Left renal cortex interstitium (tissue), 4 donors: ENCODE measurements around the gene DNHD1. TPM values are rescaled to one million over a fixed set of nuclear protein-coding genes. Genes with fewer than 3 reads are reported as not detected.

ENCODE experiments used
- DNase-seq, 4 donors: peaks; one replicate each; pipeline ENCODE4 v3.0.0-alpha.2; 2013; ENCODE audit warnings: low read depth in 4 of 4, low spot score in 2 of 4, missing footprints in 1 of 4
- polyA plus RNA-seq, 4 donors: library from polyadenylated mRNA; unstranded; fragments of 120-200 nt; gene quantifications; one replicate each; pipeline ENCODE4 v1.2.1, GENCODE V29; 2013; ENCODE audit not compliant: insufficient read length in 4 of 4

Gene DNHD1
- 10 to 100 TPM in 2 of 4 donors, 1 to 10 TPM in 2; 4.1 to 14.4 (median 9.3) TPM for polyA plus RNA-seq

- DNase-seq, result no peak
These were observed at the start of gene DNHD1 for GRCh38 chr11:6497069-6497839. TSS of gene DNHD1 (plus strand) at chr11:6497280. CDS start at chr11:6498216, 936 bp downstream.

- no peak for DNase-seq
These were observed 48.5 kb upstream of the DNHD1 start for GRCh38 chr11:6448574-6448973.

GRCh38 chr11:6452219-6452618 is 44.9 kb upstream of the DNHD1 start:
- no peak for DNase-seq

GRCh38 chr11:6453152-6453551 is 43.9 kb upstream of the DNHD1 start:
- DNase-seq, result no peak

- peak in 1 of 4 donors; percentile 25 for DNase-seq
These were observed 42.0 kb upstream of the DNHD1 start for GRCh38 chr11:6455070-6455469.

GRCh38 chr11:6456361-6457073 is 40.6 kb upstream of the DNHD1 start:
- no peak for DNase-seq

- no peak for DNase-seq
These were observed 39.3 kb upstream of the DNHD1 start for GRCh38 chr11:6457581-6458320.

- no peak for DNase-seq
These were observed 38.6 kb upstream of the DNHD1 start for GRCh38 chr11:6458352-6459098.

GRCh38 chr11:6459099-6459450 is 38.0 kb upstream of the DNHD1 start:
- no peak for DNase-seq

GRCh38 chr11:6468712-6469495 is 28.2 kb upstream of the DNHD1 start:
- peak; percentile 75 to 94 (median 86) for DNase-seq

- no peak for DNase-seq
These were observed 27.5 kb upstream of the DNHD1 start for GRCh38 chr11:6469599-6469998.

GRCh38 chr11:6472934-6473333 is 24.1 kb upstream of the DNHD1 start:
- DNase-seq, result no peak

- peak; percentile 52 to 81 (median 76) for DNase-seq
These were observed 23.3 kb upstream of the DNHD1 start, which contains the start of gene TRIM3 for GRCh38 chr11:6473451-6474412. TSS of gene TRIM3 (minus strand) at chr11:6473941. CDS start at chr11:6465695, 8,246 bp downstream.

- no peak for DNase-seq
These were observed 22.7 kb upstream of the DNHD1 start for GRCh38 chr11:6474413-6474792.

GRCh38 chr11:6474806-6475500 is 22.1 kb upstream of the DNHD1 start:
- no peak for DNase-seq

GRCh38 chr11:6475936-6476335 is 21.1 kb upstream of the DNHD1 start:
- no peak for DNase-seq

- no peak for DNase-seq
These were observed 20.5 kb upstream of the DNHD1 start for GRCh38 chr11:6476571-6476970.
